Spleen (tissue), 11 donors: ENCODE measurements around the gene RAD51B. TPM values are rescaled to one million over a fixed set of nuclear protein-coding genes. Genes with fewer than 3 reads are reported as not detected.

Experiments
- DNase-seq: peaks from one replicate; pipeline ENCODE4 v3.0.0-alpha.2; 2020
- H3K27ac ChIP-seq, 8 donors: fragments of 200-600 bp; sonication (generic) in 7 of 8; 1 replicate in 4 of 8; 2 replicates in 4 of 8; pipeline versions ENCODE4 v1.5.0 to v1.8.0; 2016 to 2021; ENCODE audit warnings: inconsistent platforms in 4 of 8, mild to moderate bottlenecking in 4 of 8, moderate library complexity in 1 of 8
- H3K27me3 ChIP-seq, 7 donors: fragments of 200-600 bp; sonication (generic) in 6 of 7; replicated peaks in 1 of 7; 1 replicate in 4 of 7; 2 replicates in 3 of 7; pipeline versions ENCODE4 v1.5.0 to v1.8.0; 2016 to 2021; ENCODE audit warnings: inconsistent platforms in 3 of 7, mild to moderate bottlenecking in 1 of 7
- H3K36me3 ChIP-seq, 6 donors: fragments of 200-600 bp; sonication (generic) in 5 of 6; 1 replicate in 4 of 6; 2 replicates in 2 of 6; pipeline versions ENCODE4 v1.5.0 to v1.8.0; 2016 to 2021; ENCODE audit warnings: inconsistent platforms in 2 of 6
- H3K4me1 ChIP-seq, 6 donors: fragments of 200-600 bp; sonication (generic) in 5 of 6; 1 replicate in 3 of 6; 2 replicates in 3 of 6; pipeline versions ENCODE4 v1.5.0 to v1.8.0; 2016 to 2021; ENCODE audit warnings: inconsistent platforms in 3 of 6
- H3K4me3 ChIP-seq, 8 donors: fragments of 200-600 bp; sonication (generic) in 7 of 8; 1 replicate in 4 of 8; 2 replicates in 4 of 8; pipeline versions ENCODE4 v1.5.0 to v1.8.0; 2016 to 2021; ENCODE audit warnings: inconsistent platforms in 4 of 8, mild to moderate bottlenecking in 4 of 8, moderate library complexity in 2 of 8
- H3K9me3 ChIP-seq, 8 donors: fragments of 200-600 bp; sonication (generic) in 7 of 8; 1 replicate in 4 of 8; 2 replicates in 4 of 8; pipeline versions ENCODE4 v1.5.0 to v1.8.0; 2016 to 2021; ENCODE audit warnings: inconsistent platforms in 4 of 8
- CTCF ChIP-seq, 11 experiments: fragments of 200-600 bp in 7 of 11; fragments of 450-650 bp in 4 of 11; sonication (generic) in 4 of 11; IDR thresholded peaks in 8 of 11; conservative IDR thresholded peaks in 3 of 11; 1 replicate in 7 of 11; 2 replicates in 4 of 11; pipeline versions ENCODE4 v1.4.0 to v1.8.0; 2016 to 2021; ENCODE audit warnings: antibody characterized with exemption in 11 of 11, inconsistent platforms in 4 of 11, mild to moderate bottlenecking in 1 of 11
- POLR2A ChIP-seq, 3 donors: fragments of 450-650 bp; IDR thresholded peaks; one replicate each; pipeline ENCODE4 v1.5.1; 2017; ENCODE audit warnings: antibody characterized with exemption in 3 of 3, mild to moderate bottlenecking in 1 of 3
- POLR2AphosphoS5 ChIP-seq, 3 donors: sonication (generic); formaldehyde crosslinking; IDR thresholded peaks; one replicate each; pipeline ENCODE4 v1.5.1; 2017; ENCODE audit warnings: antibody characterized with exemption in 3 of 3
- WGBS, 5 donors: extraction: QIAGEN DNeasy Blood & Tissue Kit in 3 of 5; methylation state at CpG; one replicate each; pipeline versions ENCODE4 v1.1.5 to v1.1.7; 2013 to 2018; 5-methylcytosine and 5-hydroxymethylcytosine counted together
- intact Hi-C: fragments of 100-400 bp; cut with DNase I; formaldehyde crosslinking; loops from one replicate; pipeline ENCODE4 v1.15.0; 2023; ENCODE audit warnings: low total_unique reads
- polyA plus RNA-seq, 3 donors: library from polyadenylated mRNA; stranded (reverse); fragments of 200-250 nt; gene quantifications; one replicate each; pipeline ENCODE4 v1.2.1, GENCODE V29; 2013
- total RNA-seq, 7 donors: library from RNA; depleted of rRNA in 3 of 7; stranded (reverse); fragments of >200 nt in 3 of 7; fragmentation: NEBNext Ultra II Directional in 4 of 7; extraction: Animal tissue kit (Norgen Biotek cat#: 25700) in 4 of 7; gene quantifications; one replicate each; pipeline versions ENCODE4 v1.1.0 to v1.2.1, GENCODE V29; 2016 to 2021
- donor health status: healthy with polysubstance abuse.
- donor health status: DM: no; HTN: no; CAD: no; lungs with moderate emphysema.
- donor health status: DM: no; HTN: no; CAD: no.
- donor health status: Bipolar disorder and iron deficiency.
- donor health status: healthy.
- donor health status: DM: no; HTN: no; CAD: no.
- donor health status: DM: yes; HTN: yes; CAD: no.

Gene RAD51B
- total and polyA plus RNA-seq, 10 donors = 4.2 to 43.7 (median 29.8) TPM

- Histone ChIP-seq H3K4me1 (peaks cover 34 to 85% (median 74%) of the 10 kb centered on the region in 6 donors), H3K27ac (peak overlapping the region; percentile 64 to 96 (median 91)), H3K36me3 (no peaks in the 10 kb centered on the region), H3K9me3 (no peaks in the 10 kb centered on the region), H3K4me3 (peak overlapping the region in 1 of 8 donors; percentile 51), H3K27me3 (no peaks in the 10 kb centered on the region)
- intact Hi-C loops = no loop called here
- 60 to 68% (median 63%) methylated on average over 5 of the region's 5 CpGs for WGBS, 5 donors
- no peak for DNase-seq
- TF ChIP-seq CTCF (IDR thresholded peaks at IDR 0.05 in 8 of 11, conservative IDR thresholded peaks at IDR 0.05 in 3 of 11) (no peak), POLR2AphosphoS5 (IDR thresholded peaks at IDR 0.05) (no peak), POLR2A (IDR thresholded peaks at IDR 0.05) (no peak)
These were observed 865.2 kb downstream of the RAD51B start for GRCh38 chr14:68684466-68685418.

- Histone ChIP-seq H3K27ac (peak overlapping the region; percentile 49 to 96 (median 91)), H3K9me3 (no peaks in the 10 kb centered on the region), H3K4me1 (peaks cover 34 to 83% (median 71%) of the 10 kb centered on the region in 6 donors), H3K36me3 (no peaks in the 10 kb centered on the region), H3K4me3 (peak overlapping the region in 1 of 8 donors; percentile 9), H3K27me3 (no peaks in the 10 kb centered on the region)
- WGBS, 5 donors = 42 to 55% (median 52%) methylated on average over 12 of the region's 12 CpGs
- intact Hi-C loops = no loop called here
- TF ChIP-seq CTCF (IDR thresholded peaks at IDR 0.05 in 8 of 11, conservative IDR thresholded peaks at IDR 0.05 in 3 of 11) = no peak
- TF ChIP-seq POLR2AphosphoS5 (IDR thresholded peaks at IDR 0.05) = peak in 2 of 3 donors; percentile 75 to 78
- no peak for TF ChIP-seq POLR2A (IDR thresholded peaks at IDR 0.05)
- DNase-seq = peak; percentile 91
These were observed 866.0 kb downstream of the RAD51B start for GRCh38 chr14:68685419-68686204.

GRCh38 chr14:68686205-68686465, 866.6 kb downstream of the RAD51B start:
- peaks cover 34 to 83% (median 66%) of the 10 kb centered on the region in 6 donors for H3K4me1 ChIP-seq
- no peaks in the 10 kb centered on the region for H3K27me3 ChIP-seq
- no peak for DNase-seq
- intact Hi-C loops = no loop called here
- TF ChIP-seq POLR2AphosphoS5 (IDR thresholded peaks at IDR 0.05) = no peak
- TF ChIP-seq CTCF (IDR thresholded peaks at IDR 0.05 in 8 of 11, conservative IDR thresholded peaks at IDR 0.05 in 3 of 11) = no peak
- no peak for TF ChIP-seq POLR2A (IDR thresholded peaks at IDR 0.05)
- no peak overlapping the region for H3K4me3 ChIP-seq
- WGBS, 5 donors = 92 to 100% (median 97%) methylated on average over 1 of the region's 1 CpG
- H3K36me3 ChIP-seq = no peaks in the 10 kb centered on the region
- no peaks in the 10 kb centered on the region for H3K9me3 ChIP-seq
- H3K27ac ChIP-seq = peak overlapping the region; percentile 49 to 96 (median 91)

DNA sequence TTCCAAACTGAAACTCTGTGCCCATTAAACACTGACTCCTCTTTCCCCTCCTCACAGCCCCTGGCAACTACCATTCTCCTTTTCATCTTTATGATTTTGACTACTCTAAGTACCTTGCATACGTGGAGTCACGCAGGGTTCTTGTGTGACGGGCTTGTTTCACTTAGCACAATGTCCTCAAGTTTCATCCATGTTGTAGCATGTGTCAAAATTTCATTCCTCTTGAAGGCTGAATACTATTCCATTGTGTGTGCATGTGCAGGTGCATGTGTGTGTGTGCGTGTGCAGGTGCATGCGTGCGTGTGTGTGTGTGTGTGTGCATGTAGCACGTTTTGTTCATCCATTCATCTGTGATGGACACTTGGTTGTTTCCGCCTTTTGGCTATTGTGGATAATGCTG, 867.1 kb downstream of the RAD51B start:
- Histone ChIP-seq H3K27me3 (no peaks in the 10 kb centered on the region), H3K36me3 (no peaks in the 10 kb centered on the region), H3K27ac (peak overlapping the region in 4 of 8 donors; percentile 91 to 96 (median 92)), H3K4me3 (no peak overlapping the region), H3K9me3 (no peaks in the 10 kb centered on the region), H3K4me1 (peaks cover 28 to 83% (median 63%) of the 10 kb centered on the region in 6 donors)
- TF ChIP-seq POLR2A (IDR thresholded peaks at IDR 0.05) (no peak), CTCF (IDR thresholded peaks at IDR 0.05 in 8 of 11, conservative IDR thresholded peaks at IDR 0.05 in 3 of 11) (no peak), POLR2AphosphoS5 (IDR thresholded peaks at IDR 0.05) (no peak)
- DNase-seq = no peak
- 87 to 97% (median 93%) methylated on average over 8 of the region's 8 CpGs for WGBS, 5 donors
- intact Hi-C loops = no loop called here
